ENCODE data around the gene TNFSF8. TPM values are rescaled to one million over a fixed set of nuclear protein-coding genes. Genes with fewer than 3 reads are reported as not detected.

Gene TNFSF8
- polyA plus RNA-seq, 1 donor from 2014 or later = not detected

DNA sequence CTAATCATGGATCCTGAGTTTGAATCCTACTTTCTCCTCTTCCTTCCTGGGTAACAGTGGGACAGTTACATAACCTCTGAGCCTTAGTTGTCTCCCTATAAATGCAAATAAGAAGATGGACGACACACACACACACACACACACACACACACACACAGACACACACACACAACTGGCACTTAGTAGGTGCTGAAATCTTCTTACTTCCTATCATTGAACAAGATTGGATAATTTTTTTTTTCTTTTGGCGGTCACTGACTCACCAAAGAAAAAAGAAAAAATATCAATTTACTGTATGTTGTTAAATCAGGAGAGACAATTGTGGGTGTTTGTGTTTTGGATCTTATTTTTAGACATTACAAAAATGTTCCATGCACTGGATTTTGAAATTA, 28.4 kb upstream of the TNFSF8 start:
- H4K20me1 ChIP-seq (ENCODE audit: insufficient read depth) = no peaks in the 10 kb centered on the region
- H3K36me3 ChIP-seq (ENCODE audit: insufficient read depth, low read length) = no peaks in the 10 kb centered on the region
- peaks cover 3% of the 10 kb centered on the region for H3K9me3 ChIP-seq (ENCODE audit: low read length)
- H2AFZ ChIP-seq (ENCODE audit: low read depth, low read length) = no peak overlapping the region
- TF ChIP-seq SMC3 (conservative IDR thresholded peaks at IDR 0.05; ENCODE audit: poor library complexity) = no peak
- no peaks in the 10 kb centered on the region for H3K27me3 ChIP-seq (ENCODE audit: insufficient read depth, low read depth, low read length)
- no peak overlapping the region for H3K27ac ChIP-seq (ENCODE audit: low read length)
- H3K9me2 ChIP-seq (ENCODE audit: insufficient read depth, low read length) = no peaks in the 10 kb centered on the region
- H3K4me2 ChIP-seq (ENCODE audit: low read length) = no peak overlapping the region
- H3K9ac ChIP-seq (ENCODE audit: low read length) = no peak overlapping the region
- no peaks in the 10 kb centered on the region for H3F3A ChIP-seq (ENCODE audit: insufficient read depth, low read length, poor library complexity, severe bottlenecking)
- H3K79me2 ChIP-seq (replicated peaks; ENCODE audit: insufficient read depth, low read length) = no peaks in the 10 kb centered on the region
- H3K4me3 ChIP-seq (ENCODE audit: low read length) = no peak overlapping the region

DNA sequence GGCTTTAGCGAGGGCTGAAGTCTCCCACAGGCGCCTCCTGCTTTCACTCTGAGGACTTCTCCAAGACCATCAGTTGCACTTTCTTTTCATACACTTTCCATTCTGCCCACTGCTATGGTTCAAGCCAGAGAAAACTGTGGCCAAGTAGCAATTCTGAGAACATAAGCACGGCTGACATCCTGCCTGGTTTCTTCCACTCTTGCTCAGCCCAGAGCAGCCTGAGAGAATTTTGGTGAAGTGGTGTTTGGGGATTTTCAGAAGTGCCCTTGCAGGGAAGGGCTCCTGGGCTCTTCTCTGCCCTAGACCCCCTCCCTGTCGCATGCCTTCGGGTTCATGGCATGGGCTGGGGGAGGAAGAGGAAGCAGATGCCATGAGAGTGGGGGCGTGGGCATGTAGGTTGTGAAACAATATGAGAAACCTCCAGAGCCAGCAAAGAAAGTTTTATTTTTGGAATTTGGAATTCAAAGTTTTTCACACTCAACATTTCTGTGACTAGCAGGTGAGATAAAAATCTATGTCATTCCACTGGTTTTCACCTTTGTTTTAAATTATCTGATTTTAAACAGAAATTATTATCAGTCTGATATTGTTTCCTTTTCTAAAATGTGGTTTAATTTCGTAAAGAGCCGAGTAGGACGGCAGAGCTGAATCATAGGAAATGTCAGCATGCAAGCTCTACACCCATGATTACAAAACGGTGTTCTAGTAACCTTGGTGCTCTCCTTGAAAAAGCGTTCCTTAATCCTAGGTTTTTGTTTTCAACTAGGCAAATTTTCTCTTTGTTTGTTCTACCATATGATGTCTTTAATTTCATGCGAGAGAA, 27.8 kb upstream of the TNFSF8 start:
- Histone ChIP-seq H3K36me3 (ENCODE audit: insufficient read depth, low read length) (no peaks in the 10 kb centered on the region), H3K27ac (ENCODE audit: low read length) (no peak overlapping the region), H3K4me2 (ENCODE audit: low read length) (no peak overlapping the region), H3K4me3 (ENCODE audit: low read length) (no peak overlapping the region), H3K9ac (ENCODE audit: low read length) (no peak overlapping the region), H4K20me1 (ENCODE audit: insufficient read depth) (no peaks in the 10 kb centered on the region), H3K79me2 (replicated peaks; ENCODE audit: insufficient read depth, low read length) (no peaks in the 10 kb centered on the region), H2AFZ (ENCODE audit: low read depth, low read length) (no peak overlapping the region), H3F3A (ENCODE audit: insufficient read depth, low read length, poor library complexity, severe bottlenecking) (no peaks in the 10 kb centered on the region), H3K9me2 (ENCODE audit: insufficient read depth, low read length) (no peaks in the 10 kb centered on the region), H3K27me3 (ENCODE audit: insufficient read depth, low read depth, low read length) (no peaks in the 10 kb centered on the region), H3K9me3 (ENCODE audit: low read length) (peaks cover 3% of the 10 kb centered on the region)
- TF ChIP-seq TAF1 (IDR thresholded peaks at IDR 0.05; ENCODE audit: low read depth) (no peak), SMC3 (conservative IDR thresholded peaks at IDR 0.05; ENCODE audit: poor library complexity) (no peak)

DNA sequence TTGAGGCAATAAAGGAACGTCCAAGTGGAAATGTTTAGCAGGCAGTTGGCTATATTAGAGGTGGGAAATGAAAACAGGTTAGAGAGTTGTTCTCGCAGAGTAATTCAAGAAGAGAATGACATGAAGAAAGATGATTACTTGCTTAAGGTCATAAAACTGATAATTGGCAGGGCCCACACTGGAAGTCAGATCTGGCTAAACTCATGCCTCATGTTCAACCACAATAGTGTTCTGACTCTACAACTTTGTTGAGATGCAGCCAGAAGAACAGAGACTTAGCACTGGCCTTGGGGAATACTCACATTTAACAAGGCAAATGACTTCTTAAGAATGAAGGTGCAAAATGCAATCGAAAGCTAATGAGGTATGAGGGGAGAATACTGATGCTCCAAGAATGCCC, 27.2 kb upstream of the TNFSF8 start:
- no peak overlapping the region for H3K4me3 ChIP-seq (ENCODE audit: low read length)
- TF ChIP-seq, protein P1, sequence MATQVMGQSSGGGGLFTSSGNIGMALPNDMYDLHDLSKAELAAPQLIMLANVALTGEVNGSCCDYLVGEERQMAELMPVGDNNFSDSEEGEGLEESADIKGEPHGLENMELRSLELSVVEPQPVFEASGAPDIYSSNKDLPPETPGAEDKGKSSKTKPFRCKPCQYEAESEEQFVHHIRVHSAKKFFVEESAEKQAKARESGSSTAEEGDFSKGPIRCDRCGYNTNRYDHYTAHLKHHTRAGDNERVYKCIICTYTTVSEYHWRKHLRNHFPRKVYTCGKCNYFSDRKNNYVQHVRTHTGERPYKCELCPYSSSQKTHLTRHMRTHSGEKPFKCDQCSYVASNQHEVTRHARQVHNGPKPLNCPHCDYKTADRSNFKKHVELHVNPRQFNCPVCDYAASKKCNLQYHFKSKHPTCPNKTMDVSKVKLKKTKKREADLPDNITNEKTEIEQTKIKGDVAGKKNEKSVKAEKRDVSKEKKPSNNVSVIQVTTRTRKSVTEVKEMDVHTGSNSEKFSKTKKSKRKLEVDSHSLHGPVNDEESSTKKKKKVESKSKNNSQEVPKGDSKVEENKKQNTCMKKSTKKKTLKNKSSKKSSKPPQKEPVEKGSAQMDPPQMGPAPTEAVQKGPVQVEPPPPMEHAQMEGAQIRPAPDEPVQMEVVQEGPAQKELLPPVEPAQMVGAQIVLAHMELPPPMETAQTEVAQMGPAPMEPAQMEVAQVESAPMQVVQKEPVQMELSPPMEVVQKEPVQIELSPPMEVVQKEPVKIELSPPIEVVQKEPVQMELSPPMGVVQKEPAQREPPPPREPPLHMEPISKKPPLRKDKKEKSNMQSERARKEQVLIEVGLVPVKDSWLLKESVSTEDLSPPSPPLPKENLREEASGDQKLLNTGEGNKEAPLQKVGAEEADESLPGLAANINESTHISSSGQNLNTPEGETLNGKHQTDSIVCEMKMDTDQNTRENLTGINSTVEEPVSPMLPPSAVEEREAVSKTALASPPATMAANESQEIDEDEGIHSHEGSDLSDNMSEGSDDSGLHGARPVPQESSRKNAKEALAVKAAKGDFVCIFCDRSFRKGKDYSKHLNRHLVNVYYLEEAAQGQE (IDR thresholded peaks at IDR 0.05; ENCODE audit: borderline replicate concordance) = no peak
- TF ChIP-seq TAF1 (IDR thresholded peaks at IDR 0.05; ENCODE audit: low read depth) (no peak), RAD21 (conservative IDR thresholded peaks at IDR 0.05) (no peak), EZH2 (IDR thresholded peaks at IDR 0.05; ENCODE audit: borderline replicate concordance, insufficient read depth, low read length, poor library complexity, severe bottlenecking) (no peak), MXI1 (conservative IDR thresholded peaks at IDR 0.05; ENCODE audit: poor library complexity, severe bottlenecking) (no peak), SMC3 (conservative IDR thresholded peaks at IDR 0.05; ENCODE audit: poor library complexity) (no peak)
- TF ChIP-seq, protein P2, sequence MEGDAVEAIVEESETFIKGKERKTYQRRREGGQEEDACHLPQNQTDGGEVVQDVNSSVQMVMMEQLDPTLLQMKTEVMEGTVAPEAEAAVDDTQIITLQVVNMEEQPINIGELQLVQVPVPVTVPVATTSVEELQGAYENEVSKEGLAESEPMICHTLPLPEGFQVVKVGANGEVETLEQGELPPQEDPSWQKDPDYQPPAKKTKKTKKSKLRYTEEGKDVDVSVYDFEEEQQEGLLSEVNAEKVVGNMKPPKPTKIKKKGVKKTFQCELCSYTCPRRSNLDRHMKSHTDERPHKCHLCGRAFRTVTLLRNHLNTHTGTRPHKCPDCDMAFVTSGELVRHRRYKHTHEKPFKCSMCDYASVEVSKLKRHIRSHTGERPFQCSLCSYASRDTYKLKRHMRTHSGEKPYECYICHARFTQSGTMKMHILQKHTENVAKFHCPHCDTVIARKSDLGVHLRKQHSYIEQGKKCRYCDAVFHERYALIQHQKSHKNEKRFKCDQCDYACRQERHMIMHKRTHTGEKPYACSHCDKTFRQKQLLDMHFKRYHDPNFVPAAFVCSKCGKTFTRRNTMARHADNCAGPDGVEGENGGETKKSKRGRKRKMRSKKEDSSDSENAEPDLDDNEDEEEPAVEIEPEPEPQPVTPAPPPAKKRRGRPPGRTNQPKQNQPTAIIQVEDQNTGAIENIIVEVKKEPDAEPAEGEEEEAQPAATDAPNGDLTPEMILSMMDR (IDR thresholded peaks at IDR 0.05; ENCODE audit: poor library complexity, severe bottlenecking) = no peak
- H3K27ac ChIP-seq (ENCODE audit: low read length) = no peak overlapping the region

More for the DNA sequence above, 27.2 kb upstream of the TNFSF8 start:
- no peaks in the 10 kb centered on the region for H3K36me3 ChIP-seq (ENCODE audit: insufficient read depth, low read length)
- H3K9me2 ChIP-seq (ENCODE audit: insufficient read depth, low read length) = no peaks in the 10 kb centered on the region
- H3F3A ChIP-seq (ENCODE audit: insufficient read depth, low read length, poor library complexity, severe bottlenecking) = no peaks in the 10 kb centered on the region
- H3K9me3 ChIP-seq (ENCODE audit: low read length) = peaks cover 3% of the 10 kb centered on the region
- no peak overlapping the region for H3K9ac ChIP-seq (ENCODE audit: low read length)
- H3K4me2 ChIP-seq (ENCODE audit: low read length) = no peak overlapping the region
- no peaks in the 10 kb centered on the region for H3K79me2 ChIP-seq (replicated peaks; ENCODE audit: insufficient read depth, low read length)
- H4K20me1 ChIP-seq (ENCODE audit: insufficient read depth) = no peaks in the 10 kb centered on the region
- no peak overlapping the region for H2AFZ ChIP-seq (ENCODE audit: low read depth, low read length)
- H3K27me3 ChIP-seq (ENCODE audit: insufficient read depth, low read depth, low read length) = no peaks in the 10 kb centered on the region

All from neural cell (in vitro differentiated cells).